ENCODE measurements around the gene S100A16.

DNA sequence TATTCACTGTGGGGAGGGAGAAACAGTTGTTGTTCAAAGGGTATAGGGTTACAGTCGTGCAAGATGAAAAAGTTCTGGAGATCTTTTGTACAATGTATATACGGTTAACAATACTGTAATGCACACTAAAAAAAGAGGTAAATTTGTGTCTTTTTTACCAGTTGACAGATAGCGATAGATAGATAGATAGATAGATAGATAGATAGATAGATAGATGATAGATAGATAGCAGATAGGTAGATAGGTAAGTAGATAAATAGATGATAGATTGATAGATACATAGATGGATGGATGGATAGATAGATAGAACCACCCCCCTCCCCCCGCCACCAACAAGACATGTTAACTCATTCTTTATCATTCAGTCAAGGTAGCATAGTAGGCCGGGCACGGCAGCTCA, 10.2 kb downstream of the S100A16 start:
- TF ChIP-seq POLR2A (IDR thresholded peaks at IDR 0.05; ENCODE audit: extremely low read depth, insufficient read length): no peak
- TF ChIP-seq, protein P1, sequence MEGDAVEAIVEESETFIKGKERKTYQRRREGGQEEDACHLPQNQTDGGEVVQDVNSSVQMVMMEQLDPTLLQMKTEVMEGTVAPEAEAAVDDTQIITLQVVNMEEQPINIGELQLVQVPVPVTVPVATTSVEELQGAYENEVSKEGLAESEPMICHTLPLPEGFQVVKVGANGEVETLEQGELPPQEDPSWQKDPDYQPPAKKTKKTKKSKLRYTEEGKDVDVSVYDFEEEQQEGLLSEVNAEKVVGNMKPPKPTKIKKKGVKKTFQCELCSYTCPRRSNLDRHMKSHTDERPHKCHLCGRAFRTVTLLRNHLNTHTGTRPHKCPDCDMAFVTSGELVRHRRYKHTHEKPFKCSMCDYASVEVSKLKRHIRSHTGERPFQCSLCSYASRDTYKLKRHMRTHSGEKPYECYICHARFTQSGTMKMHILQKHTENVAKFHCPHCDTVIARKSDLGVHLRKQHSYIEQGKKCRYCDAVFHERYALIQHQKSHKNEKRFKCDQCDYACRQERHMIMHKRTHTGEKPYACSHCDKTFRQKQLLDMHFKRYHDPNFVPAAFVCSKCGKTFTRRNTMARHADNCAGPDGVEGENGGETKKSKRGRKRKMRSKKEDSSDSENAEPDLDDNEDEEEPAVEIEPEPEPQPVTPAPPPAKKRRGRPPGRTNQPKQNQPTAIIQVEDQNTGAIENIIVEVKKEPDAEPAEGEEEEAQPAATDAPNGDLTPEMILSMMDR (IDR thresholded peaks at IDR 0.05; ENCODE audit: low read depth, low read length): no peak
